NCI-H446 (cell line): Measurements from ENCODE around the gene ERC1.
"Not testable (repeated sequence)": the region's sequence is repeated elsewhere in the genome, so short reads cannot be mapped to it uniquely, and the experiment has no call there.

Source experiments
- DNase-seq, 2 experiments: peaks; one replicate each; lab custom pipeline; 2025; lab: John Stamatoyannopoulos, UW

ERC1 gene

DNA sequence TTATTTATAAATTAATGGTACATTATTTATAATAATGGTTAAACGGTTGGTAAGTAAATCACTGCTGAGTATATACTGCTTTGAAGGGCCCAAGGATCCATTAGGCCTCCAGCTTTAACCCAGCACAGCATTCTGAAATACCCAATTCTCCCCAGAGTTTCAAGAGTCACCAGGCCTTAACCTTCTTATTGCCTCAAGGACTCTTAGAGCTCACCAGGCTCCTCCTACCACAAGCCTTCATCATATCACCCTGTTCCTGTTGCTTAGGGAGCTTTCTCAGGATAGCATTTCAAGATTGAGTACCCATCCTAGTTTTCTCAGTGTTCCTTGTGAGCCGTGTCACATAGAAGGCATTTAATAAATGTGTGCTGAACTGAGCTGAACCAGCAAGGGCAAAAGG is 360.9 kb downstream of the ERC1 start:
- no peak for DNase-seq

DNA sequence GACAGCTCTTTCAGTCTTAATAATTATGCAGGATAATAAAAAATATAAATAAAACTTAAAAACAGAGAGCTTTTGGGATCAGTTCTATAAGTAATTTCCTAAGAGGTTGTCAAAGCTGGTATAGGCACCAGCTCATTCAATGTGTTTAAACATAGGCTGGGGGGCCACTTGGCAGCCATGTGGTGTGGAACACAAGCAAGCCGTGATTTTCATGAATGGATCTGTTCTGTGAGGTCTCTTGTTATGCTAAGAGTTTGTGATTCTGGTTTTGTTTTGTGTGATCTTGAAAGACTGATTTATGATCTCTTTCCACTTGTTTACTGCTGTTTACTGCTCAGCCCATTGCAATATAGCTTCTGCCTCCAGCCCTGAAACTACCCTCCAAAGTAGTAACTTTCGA is 362.4 kb downstream of the ERC1 start:
- no peak for DNase-seq

DNA sequence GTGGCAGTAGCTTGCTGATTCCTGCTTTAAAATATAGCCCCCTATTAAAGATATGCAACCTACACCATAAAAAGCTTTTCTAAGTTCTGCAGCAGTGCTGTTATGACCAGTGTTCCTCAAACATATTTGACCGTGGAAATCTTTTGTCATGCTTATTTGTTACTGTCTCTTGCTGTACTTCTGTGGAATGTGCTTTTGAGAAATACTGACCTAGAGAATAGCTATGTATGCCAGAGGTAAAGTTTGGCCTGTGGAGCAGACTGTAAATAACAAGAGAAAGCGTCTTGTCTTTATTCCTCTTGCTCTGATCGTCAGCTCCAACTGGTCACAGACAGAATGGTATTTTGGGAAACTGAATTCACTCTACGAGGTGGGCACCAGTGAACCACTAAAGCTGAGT is 364.4 kb downstream of the ERC1 start:
- DNase-seq = no peak

DNA sequence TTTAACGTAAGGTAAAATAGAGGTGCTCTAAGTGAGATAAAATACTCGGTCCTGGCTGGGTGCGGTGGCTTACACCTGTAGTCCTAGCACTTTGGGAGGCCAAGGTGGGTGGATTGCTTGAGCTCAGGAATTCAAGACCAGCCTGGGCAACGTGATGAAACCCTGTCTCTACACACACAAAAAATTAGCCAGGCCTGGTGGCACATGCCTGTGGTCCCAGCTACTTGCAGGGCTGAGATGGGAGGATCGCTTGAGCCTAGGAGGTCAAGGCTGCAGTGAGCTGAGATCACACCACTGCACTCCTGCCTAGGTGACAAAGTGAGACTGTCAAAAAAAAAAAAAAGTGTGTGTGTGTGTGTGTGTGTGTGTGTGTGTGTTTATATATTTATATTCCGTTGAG is 364.8 kb downstream of the ERC1 start:
- not testable (repeated sequence) for DNase-seq

DNA sequence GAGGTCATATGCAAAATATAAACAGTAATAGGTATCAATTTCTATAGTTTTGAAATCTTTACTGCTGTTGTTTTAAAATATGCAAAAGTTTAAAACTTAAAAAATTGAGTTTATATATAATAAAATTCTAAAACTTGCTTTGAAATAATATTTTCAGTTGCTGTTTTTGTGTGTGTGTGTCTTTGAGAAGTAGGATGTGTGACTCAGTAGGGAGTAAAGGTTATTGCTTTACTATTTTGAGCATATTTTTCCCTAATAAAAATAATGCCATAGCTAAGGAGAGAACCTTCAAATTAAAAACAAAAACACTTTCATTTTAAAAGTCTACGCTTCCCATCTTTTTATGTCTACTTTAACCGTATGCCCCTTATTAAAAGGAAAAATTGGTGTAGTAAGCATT is 365.3 kb downstream of the ERC1 start:
- DNase-seq = no peak

DNA sequence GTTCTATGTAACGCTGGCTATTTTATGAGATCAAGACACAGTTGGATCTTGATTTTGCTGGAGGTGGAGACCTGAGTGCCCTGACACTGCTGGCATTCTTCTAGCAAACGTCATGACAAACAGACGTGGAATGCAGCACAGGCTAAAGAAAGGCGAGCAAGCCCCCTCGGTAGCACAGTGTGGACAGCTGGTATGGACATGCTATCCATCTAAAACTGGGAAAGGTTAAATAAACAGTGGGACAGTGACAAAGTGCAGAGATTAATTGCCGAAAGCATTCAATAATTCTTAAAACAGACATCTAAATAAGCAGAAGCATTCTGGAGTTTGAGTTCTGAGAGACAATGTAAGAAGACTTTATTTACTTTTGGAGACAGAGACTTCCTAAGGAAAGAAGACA is 366.1 kb downstream of the ERC1 start:
- no peak for DNase-seq

DNA sequence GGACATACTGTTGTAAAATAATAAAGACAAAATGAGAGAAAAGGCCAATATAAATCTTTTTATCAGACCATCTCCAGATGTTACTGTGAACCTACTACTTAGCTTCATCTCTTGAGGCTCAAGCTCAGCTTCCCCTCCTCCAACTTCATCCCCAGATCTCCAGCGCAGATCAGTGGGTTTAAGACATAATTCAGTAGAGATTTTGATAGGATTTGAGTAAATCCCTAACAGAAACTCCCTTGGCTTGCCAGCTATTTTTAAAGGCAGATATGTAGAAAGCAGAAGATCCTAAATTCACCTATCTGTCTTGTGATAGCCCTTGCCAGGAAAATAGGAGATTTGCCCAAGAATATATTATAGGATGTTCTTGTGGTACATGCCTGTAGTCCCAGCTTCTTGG is 366.7 kb downstream of the ERC1 start:
- DNase-seq = no peak

DNA sequence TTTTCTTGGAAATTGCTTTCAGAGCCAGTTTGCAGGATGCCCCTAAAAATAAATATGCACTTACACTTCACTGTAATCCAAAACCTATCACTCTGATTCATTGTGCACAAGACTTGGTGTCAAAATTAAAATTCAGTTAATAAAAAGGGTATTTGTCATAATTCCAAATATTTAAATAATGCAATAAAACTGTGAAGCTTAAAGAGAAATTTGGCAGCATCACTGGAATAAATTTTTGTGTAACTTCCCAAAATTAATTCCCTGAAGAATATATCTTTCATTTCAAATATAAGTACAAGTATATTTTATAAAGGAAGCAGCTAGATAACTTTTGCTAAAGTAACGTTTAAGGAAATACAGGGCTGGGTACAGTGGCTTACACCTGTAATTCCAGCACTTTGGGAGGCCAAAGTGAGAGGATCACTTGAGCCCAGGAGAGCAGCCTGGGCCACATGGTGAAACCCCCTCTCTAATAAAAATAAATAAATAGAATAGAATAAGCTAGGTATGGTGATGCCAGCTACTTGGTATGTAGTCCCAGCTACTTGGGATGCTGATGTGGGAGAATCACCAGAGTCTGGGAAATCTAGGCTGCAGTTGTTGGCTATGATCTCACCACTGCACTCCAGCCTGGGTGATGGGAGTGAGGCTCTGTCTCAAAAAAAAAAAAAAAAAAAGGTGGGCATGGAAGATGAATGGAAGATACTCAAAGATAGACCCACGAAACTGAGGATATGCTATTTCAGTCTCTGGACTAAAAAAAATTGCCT is 369.6 kb downstream of the ERC1 start:
- DNase-seq = no peak

DNA sequence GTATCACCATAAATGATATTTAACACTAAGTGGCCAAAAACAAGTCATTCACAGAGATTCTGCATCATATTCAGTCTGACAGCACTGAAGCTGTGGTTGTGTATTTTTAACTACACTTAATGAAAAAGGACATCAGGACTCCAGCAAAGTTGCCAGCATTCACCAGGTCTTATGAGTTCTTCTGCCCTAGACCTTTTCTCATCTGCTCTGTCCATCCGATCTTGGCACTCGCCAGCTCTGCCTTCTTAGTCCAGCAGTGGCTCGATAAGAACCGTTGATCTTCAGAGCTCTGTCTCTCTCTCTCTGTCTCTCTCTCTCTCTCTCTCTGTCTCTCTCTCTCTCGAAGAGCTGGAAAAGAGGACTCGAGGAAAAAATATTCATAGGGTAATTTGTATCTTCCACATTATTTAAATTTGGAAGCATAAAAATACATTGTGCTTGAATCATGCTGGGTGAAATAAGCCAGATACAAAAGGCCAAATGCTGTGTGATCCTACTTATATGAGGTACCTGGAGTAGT is 371.2 kb downstream of the ERC1 start:
- DNase-seq = no peak

DNA sequence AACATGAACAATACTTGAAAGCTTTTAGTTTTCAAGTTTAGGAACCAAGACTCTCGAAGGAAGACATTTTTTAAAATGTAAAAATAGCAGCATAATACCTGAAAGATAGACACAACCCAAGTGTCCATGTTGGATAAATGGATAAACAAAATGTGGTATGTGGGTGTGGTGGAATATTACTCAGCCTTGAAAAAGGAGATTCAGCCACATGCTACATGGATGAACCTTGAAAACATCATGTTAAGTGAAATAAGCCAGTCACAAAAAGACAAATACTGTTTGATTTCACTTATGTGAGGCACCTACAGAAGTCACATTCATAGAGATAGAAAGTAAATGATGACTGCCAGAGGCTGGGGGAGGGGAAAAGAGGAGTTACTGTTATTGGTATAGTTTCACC is 374.7 kb downstream of the ERC1 start:
- no peak for DNase-seq

DNA sequence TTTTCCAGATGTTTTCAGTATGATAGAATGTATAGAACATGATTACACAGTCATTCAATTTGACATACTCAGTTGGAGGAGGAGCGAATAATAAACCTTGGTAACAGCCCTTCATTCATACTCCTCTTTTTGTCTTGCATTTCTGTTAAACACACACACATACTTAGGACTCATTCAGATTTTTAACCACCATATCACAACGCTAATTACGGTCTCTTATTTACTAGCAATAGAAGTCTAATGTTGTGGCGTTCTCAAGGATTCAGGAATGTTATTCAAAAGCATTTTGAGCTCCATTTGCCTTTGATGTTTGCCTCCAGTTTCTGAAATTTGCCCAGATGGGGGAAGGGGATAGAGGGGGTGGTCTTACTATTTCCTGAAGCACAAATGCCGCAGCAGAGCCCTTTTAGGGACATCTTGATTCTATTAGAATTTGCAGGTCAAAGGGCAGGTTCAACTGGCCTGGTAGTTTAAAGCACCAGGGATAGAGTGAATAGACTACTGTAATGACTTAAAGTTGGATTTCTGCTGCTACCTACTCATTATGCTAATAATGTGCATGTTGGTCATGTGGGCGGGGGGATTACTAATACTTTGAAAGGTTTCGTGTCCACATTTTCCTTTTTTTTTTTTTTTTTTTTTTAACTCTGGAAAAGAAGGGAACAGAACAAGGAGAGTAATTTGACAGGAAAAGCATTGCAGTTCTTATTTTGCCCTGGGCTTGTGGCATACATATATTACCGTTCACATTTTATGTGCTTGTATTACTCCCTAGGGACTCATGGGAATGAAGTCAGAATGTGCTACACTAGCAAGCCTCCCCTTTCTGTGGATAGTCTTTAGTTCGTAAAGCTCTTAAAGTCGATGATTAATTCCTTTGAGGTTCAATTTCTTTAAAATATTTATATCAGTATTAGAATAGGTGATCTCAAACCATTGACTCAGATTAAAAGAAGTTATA is 376.6 kb downstream of the ERC1 start:
- DNase-seq = no peak

DNA sequence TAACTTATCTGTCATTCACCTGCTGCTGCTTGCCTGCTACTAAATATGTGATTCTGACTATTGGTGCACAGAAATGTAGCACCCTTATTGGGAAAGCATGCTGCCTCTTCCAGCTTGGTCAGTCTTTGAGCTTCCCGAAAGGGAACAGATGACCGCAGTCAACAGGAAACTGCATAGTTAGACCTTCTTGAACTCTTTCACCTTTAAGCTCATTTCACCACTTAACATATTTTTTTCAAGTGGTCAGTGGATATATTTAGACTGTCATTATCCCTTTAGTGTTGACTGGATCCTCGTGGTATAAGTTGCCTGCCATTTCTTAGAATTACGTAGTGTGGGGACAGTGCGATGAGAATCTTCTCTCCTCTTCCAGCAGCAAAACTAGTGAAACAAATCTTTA is 378.4 kb downstream of the ERC1 start:
- DNase-seq = no peak

DNA sequence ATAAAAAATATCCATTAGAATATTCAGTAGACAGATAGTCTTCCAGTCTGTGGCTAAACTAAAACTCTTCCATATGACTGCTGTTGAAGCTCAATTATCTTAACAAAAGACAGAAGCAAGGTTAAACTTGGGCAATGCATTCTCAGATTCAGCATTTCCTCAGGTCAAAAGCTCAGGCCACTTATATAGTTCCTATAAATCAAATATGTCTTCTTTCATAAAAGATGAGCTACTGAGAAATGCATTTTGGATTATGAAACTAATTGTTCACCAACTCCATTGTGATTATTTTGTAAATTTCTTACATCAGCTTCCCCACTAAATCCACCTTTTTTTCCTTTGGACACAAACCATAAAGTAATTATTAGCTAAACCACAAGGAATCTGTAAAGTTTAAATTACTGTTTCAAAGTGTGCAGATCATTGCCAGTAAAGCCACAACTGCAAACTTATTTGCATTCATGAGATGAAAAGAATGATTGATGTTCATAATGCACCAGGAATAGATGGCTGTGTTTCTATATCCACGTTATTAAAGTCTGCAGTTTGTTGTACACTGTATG is 379.0 kb downstream of the ERC1 start:
- DNase-seq = no peak

DNA sequence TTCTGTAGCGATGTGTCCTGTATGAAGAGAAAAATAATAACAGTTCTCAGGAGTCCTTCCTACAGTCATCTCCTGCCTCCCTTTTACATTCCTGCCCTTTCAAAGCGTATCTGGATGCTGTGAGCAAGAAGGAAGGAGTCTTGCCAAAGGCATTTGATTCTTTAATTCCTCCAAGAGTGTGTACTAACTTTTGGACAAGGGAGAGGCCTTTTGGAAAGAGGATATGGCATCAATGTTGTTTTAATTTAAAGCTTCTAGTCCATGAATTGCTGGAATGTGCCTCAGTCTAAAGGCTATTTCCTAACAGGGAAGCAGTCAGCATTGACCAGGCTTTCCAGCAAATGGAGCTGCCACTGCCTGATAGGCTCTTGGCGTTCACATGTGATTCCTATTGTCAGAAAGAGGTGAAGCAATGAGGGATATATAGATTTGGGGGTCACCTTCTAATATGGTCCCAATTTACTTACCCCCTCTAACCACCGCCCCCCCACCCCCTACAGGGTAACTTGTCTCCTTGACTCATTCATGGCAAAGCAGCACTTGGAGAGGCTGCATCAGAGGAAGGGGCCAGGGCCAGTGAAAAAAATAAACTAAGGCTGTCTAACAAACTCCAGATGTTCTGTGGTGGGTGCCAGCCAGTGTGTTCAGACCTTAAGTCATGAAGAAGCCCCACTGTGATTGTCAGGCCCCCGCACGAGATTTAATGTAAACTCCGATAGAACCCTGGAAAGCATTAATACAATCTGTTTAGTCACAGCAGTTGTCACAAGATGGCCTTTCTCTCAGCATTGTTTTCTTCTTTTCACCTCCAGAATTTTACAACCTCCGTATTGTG is 383.1 kb downstream of the ERC1 start:
- no peak for DNase-seq

DNA sequence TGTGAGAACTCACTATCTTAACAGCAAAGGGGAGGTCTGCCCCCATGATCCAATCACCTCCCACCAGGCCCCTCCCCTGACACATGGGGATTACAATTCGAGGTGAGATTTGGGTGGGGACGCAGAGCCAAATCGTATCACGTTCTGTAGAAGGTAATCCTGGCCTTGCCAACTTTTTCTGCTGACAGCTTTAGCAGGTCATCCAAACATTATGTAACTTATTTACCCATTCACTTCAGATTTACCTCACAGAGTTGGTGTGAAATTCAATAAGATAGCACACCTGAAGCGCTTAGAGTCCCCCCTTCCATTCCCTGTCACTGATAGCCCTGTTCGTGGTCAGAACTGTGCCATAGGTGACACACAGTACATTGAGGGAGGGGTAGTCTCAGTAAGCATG is 384.3 kb downstream of the ERC1 start:
- no peak for DNase-seq

DNA sequence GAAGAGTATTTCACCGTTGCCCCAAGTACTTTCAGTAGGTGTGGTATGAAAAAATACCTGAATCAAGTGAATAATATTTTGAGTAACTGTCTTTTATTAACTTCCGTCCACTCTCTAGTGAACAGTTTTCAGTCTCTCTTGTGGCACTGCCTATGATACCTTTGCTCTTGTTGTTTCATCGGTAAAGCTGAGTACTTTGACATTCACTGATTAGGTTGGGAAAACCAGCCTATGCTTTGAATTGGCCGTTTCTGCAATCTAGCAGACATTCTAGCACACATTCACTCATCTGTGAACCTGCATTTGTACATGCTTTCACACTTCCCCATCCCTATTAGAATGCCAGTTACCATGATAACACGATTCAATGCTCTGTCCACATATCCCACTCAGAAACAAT is 386.1 kb downstream of the ERC1 start:
- no peak for DNase-seq

DNA sequence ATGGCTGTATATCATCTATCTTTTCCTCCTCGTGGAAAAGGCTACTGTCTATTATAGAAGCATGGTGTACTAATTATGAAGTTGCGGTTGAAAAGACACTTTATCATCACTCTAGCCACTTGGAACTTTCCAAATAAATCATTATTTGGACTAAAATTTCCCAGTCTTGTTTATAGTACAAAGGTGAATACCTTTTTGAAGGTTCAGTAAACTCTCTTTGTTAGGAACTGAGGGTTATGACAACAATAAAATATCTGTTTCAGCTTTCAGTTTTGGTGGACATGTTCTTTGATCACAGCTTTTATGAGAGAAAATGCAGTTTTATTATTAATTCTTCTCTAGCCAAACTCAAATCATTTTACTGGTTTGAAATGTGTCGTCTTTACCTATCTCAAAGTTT is 386.7 kb downstream of the ERC1 start:
- DNase-seq = no peak

DNA sequence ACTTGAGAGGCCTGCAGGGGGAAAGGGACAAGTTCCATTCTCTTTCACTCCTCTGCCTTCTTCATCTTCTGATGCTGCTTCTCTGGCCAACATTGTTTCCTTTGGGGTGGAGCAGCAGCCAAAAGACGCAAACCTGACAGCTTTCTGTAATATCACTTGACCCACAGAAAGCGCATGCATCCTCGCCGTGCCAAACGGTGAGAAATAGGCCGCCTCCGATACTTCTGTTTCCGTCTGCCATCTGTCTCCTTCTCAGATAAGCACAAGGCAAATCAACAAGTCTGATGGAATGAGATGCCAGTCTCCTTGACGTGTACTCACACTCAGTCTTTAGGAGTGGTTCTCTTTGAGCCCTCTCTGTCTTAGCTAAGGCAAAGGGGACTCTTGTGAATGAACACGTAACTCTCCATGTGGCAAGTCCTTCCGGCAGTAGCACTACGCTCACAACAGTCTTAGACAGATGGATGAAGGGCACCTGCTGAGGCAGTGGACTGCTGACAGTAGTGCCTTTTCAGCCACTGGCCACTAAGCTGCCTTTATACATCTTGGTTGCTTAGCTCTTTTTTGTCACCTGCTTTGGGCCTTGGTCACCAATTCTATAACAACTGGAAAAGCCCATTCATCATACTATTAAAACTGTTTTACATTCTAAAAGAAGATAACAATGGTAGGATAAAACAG is 389.3 kb downstream of the ERC1 start:
- DNase-seq = no peak

DNA sequence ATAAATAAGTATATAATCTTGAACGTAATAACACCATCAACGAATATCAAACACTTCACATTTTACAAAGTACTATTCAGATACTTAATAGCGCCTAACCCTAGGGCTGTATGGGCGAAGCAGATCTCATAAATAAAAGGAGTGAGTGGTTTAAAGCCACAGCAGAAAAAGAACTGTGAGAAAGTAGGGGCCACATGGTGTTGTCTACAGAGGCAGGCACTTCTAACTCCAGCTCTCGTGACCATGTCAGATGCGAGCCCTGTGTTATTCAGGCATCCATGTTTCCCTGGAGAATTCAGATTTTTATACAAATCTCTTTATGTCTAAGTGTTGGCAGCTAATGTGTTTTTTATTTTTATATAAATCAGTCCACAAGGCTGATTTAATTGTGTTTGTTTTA is 391.1 kb downstream of the ERC1 start:
- DNase-seq = no peak

DNA sequence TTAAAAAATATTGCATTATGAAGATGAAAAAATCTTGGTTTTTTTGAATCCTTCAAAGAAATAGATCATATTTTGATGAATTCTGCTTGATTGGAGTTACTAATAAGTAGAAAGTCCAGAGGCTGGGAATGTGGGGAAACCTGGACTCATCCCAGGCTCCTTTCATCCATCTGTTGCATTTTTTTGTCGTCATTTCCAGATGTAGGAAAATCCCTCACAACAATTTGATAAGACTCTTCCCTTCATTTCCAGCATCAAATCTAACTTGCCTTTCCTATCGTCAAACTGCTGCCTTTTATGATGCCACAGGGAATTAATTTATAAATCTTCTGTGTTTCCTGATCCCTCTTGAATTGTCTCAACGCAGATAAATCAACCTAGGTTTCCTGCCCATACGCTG is 391.8 kb downstream of the ERC1 start:
- no peak for DNase-seq

DNA sequence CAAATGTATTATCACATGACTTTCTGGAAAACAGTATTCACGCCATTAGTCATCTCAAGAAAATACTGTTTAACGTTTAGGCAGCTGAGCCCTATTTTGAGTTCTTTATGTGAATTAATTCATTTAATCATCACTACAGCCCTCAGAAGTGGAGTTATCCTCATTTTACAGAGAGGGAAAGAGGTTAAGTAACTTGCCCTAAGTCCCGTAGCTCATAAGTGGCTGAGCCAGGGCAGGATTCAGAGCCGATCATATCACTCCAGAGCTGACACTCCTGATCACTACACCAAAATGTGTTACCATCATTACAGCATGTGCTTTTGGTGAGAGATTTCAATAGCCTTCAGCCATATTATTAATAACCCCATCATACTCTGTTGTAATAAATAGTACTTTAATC is 392.7 kb downstream of the ERC1 start:
- no peak for DNase-seq
